ENCODE measurements around the gene FAR2.
"Not testable (repeated sequence)": the region's sequence is repeated elsewhere in the genome, so short reads cannot be mapped to it uniquely, and the experiment has no call there.

Gene FAR2

GRCh38 chr12:29346769-29347421 lies 197.8 kb downstream of the FAR2 start:
- DNase-seq, result no peak

GRCh38 chr12:29350080-29350479 lies 201.0 kb downstream of the FAR2 start:
- peak; percentile 1 for DNase-seq

GRCh38 chr12:29354954-29355353 lies 205.9 kb downstream of the FAR2 start:
- DNase-seq, result no peak

- DNase-seq, result no peak
These were observed 216.0 kb downstream of the FAR2 start for GRCh38 chr12:29365091-29365490.

GRCh38 chr12:29374012-29374411 lies 224.9 kb downstream of the FAR2 start:
- DNase-seq, result no peak

- no peak for DNase-seq
These were observed 225.8 kb downstream of the FAR2 start for GRCh38 chr12:29374913-29375312.

- no peak for DNase-seq
These were observed 227.0 kb downstream of the FAR2 start for GRCh38 chr12:29376118-29376517.

GRCh38 chr12:29380536-29381523 lies 231.8 kb downstream of the FAR2 start, which contains the start of gene ERGIC2:
Gene ERGIC2, minus strand, starts transcription at chr12:29381172. Its CDS starts 9,539 bp downstream, at chr12:29371633.
- DNase-seq, result peak; percentile 92

GRCh38 chr12:29382251-29382650 lies 233.2 kb downstream of the FAR2 start:
- no peak for DNase-seq

GRCh38 chr12:29385194-29385593 lies 236.1 kb downstream of the FAR2 start:
- DNase-seq, result not testable (repeated sequence)

All from COR-L47 (cell line).